Liver (tissue), 9 donors: ENCODE data around the gene MED17. TPM values are rescaled to one million over a fixed set of nuclear protein-coding genes. Genes with fewer than 3 reads are reported as not detected.
"Not testable (repeated sequence)": the region's sequence is repeated elsewhere in the genome, so short reads cannot be mapped to it uniquely, and the experiment has no call there.

Source experiments
- DNase-seq: peaks from one replicate; pipeline ENCODE4 v3.0.0-alpha.2; 2017; ENCODE audit warnings: low spot score
- H3K27ac ChIP-seq, 2 donors: one replicate each; pipeline ENCODE4 v1.7.0; 2013; ENCODE audit warnings: inconsistent platforms in 2 of 2, low read length in 2 of 2, control low read depth in 1 of 2, low read depth in 1 of 2, mild to moderate bottlenecking in 1 of 2
- H3K27me3 ChIP-seq, 4 donors: one replicate each; pipeline versions ENCODE4 v1.6.1 to v1.7.0; 2013; ENCODE audit warnings: low read length in 3 of 4, inconsistent platforms in 1 of 4, mild to moderate bottlenecking in 1 of 4, moderate library complexity in 1 of 4; ENCODE audit not compliant: control insufficient read depth in 4 of 4, insufficient read depth in 4 of 4
- H3K36me3 ChIP-seq, 4 donors: one replicate each; pipeline versions ENCODE4 v1.6.1 to v1.7.0; 2013; ENCODE audit warnings: low read length in 3 of 4, mild to moderate bottlenecking in 3 of 4, low read depth in 1 of 4, moderate library complexity in 1 of 4; ENCODE audit not compliant: control insufficient read depth in 4 of 4, insufficient read depth in 3 of 4
- H3K4me1 ChIP-seq, 4 donors: one replicate each; pipeline versions ENCODE4 v1.6.1 to v1.7.0; 2013; ENCODE audit warnings: low read length in 3 of 4, mild to moderate bottlenecking in 3 of 4, moderate library complexity in 1 of 4; ENCODE audit not compliant: control insufficient read depth in 4 of 4, insufficient read depth in 4 of 4
- H3K4me3 ChIP-seq, 3 donors: one replicate each; pipeline versions ENCODE4 v1.6.1 to v1.7.0; 2013; ENCODE audit warnings: low read length in 3 of 3, control low read depth in 1 of 3, low read depth in 1 of 3, mild to moderate bottlenecking in 1 of 3
- H3K9ac ChIP-seq, 2 donors: one replicate each; pipeline ENCODE4 v1.7.0; 2013; ENCODE audit warnings: low read length in 2 of 2, mild to moderate bottlenecking in 2 of 2, moderate library complexity in 2 of 2, control low read depth in 1 of 2, low read depth in 1 of 2
- H3K9me3 ChIP-seq, 4 donors: one replicate each; pipeline versions ENCODE4 v1.6.1 to v1.7.0; 2013; ENCODE audit warnings: low read length in 3 of 4; ENCODE audit not compliant: control insufficient read depth in 4 of 4
- EGR1 ChIP-seq, 2 donors: IDR thresholded peaks; 2 replicates each; pipeline ENCODE4 v1.6.1; 2016 to 2018; ENCODE audit warnings: antibody characterized with exemption in 2 of 2, low read depth in 2 of 2
- FOXA1 ChIP-seq: IDR thresholded peaks from 2 replicates; pipeline ENCODE4 v1.6.1; 2016; ENCODE audit warnings: antibody characterized with exemption
- FOXA2 ChIP-seq: IDR thresholded peaks from 2 replicates; pipeline ENCODE4 v1.6.1; 2016; ENCODE audit warnings: antibody characterized with exemption
- HNF4G ChIP-seq: IDR thresholded peaks from 2 replicates; pipeline ENCODE4 v1.6.1; 2016; ENCODE audit warnings: antibody characterized with exemption
- RAD21 ChIP-seq, 2 donors: IDR thresholded peaks; 2 replicates each; pipeline ENCODE4 v1.6.1; 2016; ENCODE audit warnings: antibody characterized with exemption in 2 of 2, mild to moderate bottlenecking in 2 of 2
- SP1 ChIP-seq: IDR thresholded peaks from 2 replicates; pipeline ENCODE4 v1.6.1; 2018; ENCODE audit warnings: antibody characterized with exemption, mild to moderate bottlenecking
- TAF1 ChIP-seq: conservative IDR thresholded peaks from 2 replicates; pipeline ENCODE4 v1.6.1; 2016; ENCODE audit warnings: antibody characterized with exemption, mild to moderate bottlenecking
- YY1 ChIP-seq: IDR thresholded peaks from 2 replicates; pipeline ENCODE4 v1.6.1; 2016; ENCODE audit warnings: antibody characterized with exemption, mild to moderate bottlenecking
- ZBTB33 ChIP-seq: IDR thresholded peaks from 2 replicates; pipeline ENCODE4 v1.6.1; 2016; ENCODE audit warnings: antibody characterized with exemption
- WGBS: extraction: QIAGEN DNeasy Blood & Tissue Kit; methylation state at CpG from one replicate; pipeline ENCODE4 v1.1.7; 2013; 5-methylcytosine and 5-hydroxymethylcytosine counted together
- polyA plus RNA-seq, 2 donors: library from polyadenylated mRNA; stranded (reverse) in 1 of 2; unstranded in 1 of 2; fragments of 200-250 nt in 1 of 2; fragments of >200 nt in 1 of 2; fragmentation: Nextera tagmentation in 1 of 2; extraction: Ambion mirVana in 1 of 2; gene quantifications; one replicate each; pipeline versions ENCODE4 v1.2.1 to v1.2.3, GENCODE V29; 2013 to 2015
- total RNA-seq, 2 donors: library from RNA; depleted of rRNA; stranded (reverse); fragments of >200 nt; gene quantifications; one replicate each; pipeline ENCODE4 v1.2.3, GENCODE V29; 2014
- TF ChIP-seq, protein P1 (sequence below): fragments of 150-350 bp; IDR thresholded peaks from 2 replicates; pipeline ENCODE4 v1.5.1; 2017; ENCODE audit warnings: improper control_type of control experiment, low read depth, low read length; ENCODE audit not compliant: missing input control
- donor health status: healthy.
- donor health status: healthy.
- donor health status: healthy.
- donor health status: healthy.
- donor health status: healthy.

Gene MED17
- total and polyA plus RNA-seq, 4 donors = 2.8 to 12.7 (median 7.5) TPM

DNA sequence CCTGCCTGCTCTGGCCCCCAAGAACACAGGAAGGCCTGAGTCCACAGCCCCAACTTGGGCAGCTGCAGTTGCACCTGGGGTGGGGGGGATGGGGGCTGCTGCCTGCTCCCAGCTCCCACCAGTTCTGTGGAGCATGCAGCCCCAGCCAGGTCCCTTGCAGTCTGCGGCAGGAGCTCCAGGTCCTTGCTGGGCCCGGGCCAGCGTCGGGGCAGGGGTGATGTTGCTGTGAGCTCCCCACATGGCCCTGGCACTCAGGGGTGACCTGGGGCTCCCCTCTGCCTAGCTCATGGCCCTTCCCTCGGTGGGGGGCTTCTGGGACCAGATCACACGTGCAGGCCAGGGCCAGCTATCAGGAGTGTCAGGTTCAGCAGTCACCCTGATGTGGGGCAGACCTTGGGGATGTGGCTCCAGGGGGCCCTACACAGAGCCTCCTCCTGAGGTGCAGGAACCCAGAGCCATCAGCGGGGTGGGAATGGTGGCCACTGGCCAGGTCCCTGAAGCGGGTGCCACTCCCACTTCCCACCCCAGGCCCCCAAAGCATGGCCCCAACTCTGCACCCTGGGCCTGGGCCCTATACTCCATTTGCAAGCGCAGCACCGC lies 10.4 kb upstream of the MED17 start (continued):
- TF ChIP-seq ZBTB33 = no peak
- no peak for TF ChIP-seq TAF1
- no peak for TF ChIP-seq FOXA2
- no peak for TF ChIP-seq YY1
- TF ChIP-seq, protein P1, sequence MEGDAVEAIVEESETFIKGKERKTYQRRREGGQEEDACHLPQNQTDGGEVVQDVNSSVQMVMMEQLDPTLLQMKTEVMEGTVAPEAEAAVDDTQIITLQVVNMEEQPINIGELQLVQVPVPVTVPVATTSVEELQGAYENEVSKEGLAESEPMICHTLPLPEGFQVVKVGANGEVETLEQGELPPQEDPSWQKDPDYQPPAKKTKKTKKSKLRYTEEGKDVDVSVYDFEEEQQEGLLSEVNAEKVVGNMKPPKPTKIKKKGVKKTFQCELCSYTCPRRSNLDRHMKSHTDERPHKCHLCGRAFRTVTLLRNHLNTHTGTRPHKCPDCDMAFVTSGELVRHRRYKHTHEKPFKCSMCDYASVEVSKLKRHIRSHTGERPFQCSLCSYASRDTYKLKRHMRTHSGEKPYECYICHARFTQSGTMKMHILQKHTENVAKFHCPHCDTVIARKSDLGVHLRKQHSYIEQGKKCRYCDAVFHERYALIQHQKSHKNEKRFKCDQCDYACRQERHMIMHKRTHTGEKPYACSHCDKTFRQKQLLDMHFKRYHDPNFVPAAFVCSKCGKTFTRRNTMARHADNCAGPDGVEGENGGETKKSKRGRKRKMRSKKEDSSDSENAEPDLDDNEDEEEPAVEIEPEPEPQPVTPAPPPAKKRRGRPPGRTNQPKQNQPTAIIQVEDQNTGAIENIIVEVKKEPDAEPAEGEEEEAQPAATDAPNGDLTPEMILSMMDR = no peak
- no peak for TF ChIP-seq HNF4G

GRCh38 chr11:93774560-93774959 lies 9.5 kb upstream of the MED17 start:
- WGBS = 93% methylated on average over 3 of the region's 3 CpGs
- H3K4me1 ChIP-seq, H3K4me3 ChIP-seq, H3K36me3 ChIP-seq, DNase-seq, H3K27ac ChIP-seq, H3K9ac ChIP-seq, H3K27me3 ChIP-seq, H3K9me3 ChIP-seq: not testable (repeated sequence)

DNA sequence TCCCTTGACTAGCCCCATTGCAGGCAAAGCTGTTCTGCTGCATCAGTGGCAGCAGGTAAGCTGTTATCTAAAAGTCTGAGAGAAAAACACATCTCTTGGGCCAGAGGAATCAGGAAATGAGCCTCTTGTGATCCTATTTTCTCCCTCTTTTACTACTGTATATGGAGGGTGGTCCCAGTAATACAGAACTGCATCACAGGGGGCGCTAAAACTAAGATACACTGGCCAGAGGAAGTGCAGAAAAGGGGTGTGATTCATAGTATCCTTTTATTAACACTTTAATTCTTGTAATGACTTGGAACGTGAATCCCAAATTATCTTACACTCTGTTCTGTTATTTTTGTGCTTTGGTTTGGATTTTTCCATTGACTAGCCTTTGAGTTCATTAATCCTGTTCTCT lies 8.8 kb upstream of the MED17 start:
- Histone ChIP-seq H3K27ac (no peak overlapping the region), H3K9ac (no peak overlapping the region), H3K4me3 (no peak overlapping the region), H3K36me3 (peaks cover 0 to 2% (median 0%) of the 10 kb centered on the region in 4 donors), H3K27me3 (no peaks in the 10 kb centered on the region), H3K9me3 (no peaks in the 10 kb centered on the region), H3K4me1 (no peaks in the 10 kb centered on the region)
- TF ChIP-seq SP1 (no peak), EGR1 (IDR thresholded peaks at IDR 0.05; ENCODE audit: low read depth in 2 of 2) (no peak), YY1 (no peak), ZBTB33 (no peak)
- DNase-seq = no peak
- 72% methylated on average over 2 of the region's 2 CpGs for WGBS

DNA sequence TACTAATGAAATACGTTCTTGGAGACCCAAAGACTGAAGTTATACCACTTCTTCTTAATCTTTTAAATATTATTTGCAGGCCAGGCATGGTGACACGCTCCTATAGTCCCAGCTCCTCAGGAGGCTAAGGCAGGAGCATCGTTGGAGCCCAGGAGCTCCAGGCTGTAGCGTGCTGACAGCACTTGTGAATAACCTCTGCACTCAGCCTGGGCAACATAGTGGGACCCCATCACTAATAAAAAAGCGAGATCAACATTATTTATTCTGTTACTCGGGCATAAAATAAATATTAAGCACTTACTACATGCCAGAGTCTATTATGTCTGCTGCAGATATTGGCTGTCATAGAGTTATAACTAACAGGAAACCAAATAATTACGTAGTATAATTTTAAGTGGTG lies 720 bp upstream of the MED17 start:
- WGBS = 57% methylated on average over 7 of the region's 7 CpGs
- TF ChIP-seq FOXA1 = no peak
- no peak for TF ChIP-seq HNF4G
- no peak for TF ChIP-seq TAF1
- no peak for TF ChIP-seq RAD21 (IDR thresholded peaks at IDR 0.05)
- Histone ChIP-seq H3K4me1 (peaks cover 6 to 27% (median 17%) of the 10 kb centered on the region in 4 donors), H3K9ac (peak overlapping the region in 1 of 2 donors; percentile 83), H3K27me3 (no peaks in the 10 kb centered on the region), H3K36me3 (peaks cover 0 to 2% (median under 1%) of the 10 kb centered on the region in 4 donors), H3K4me3 (peak overlapping the region in 2 of 3 donors; percentile 88 to 91), H3K27ac (no peak overlapping the region), H3K9me3 (no peaks in the 10 kb centered on the region)
- DNase-seq = no peak
